ENCODE measurements around the gene SEC23B.

GRCh38 chr20:18465536-18466200 lies 42.1 kb upstream of the SEC23B start:
- TF ChIP-seq FOXA1 (IDR thresholded peaks at IDR 0.05) (no peak), ATF3 (IDR thresholded peaks at IDR 0.05) (no peak), CTCF (IDR thresholded peaks at IDR 0.05; ENCODE audit: low read depth, low read length, missing input control) (no peak)
